Osteoblast (primary cell): ENCODE data around the gene TMEM255B. TPM values are rescaled to one million over a fixed set of nuclear protein-coding genes. Genes with fewer than 3 reads are reported as not detected.

Experiments used
- DNase-seq: peaks from one replicate; pipeline ENCODE4 v3.0.0; 2011; ENCODE audit warnings: low spot score, mixed read lengths; ENCODE audit not compliant: insufficient read length; ENCODE audit errors: missing footprints
- H2AFZ ChIP-seq: 2 replicates; pipeline ENCODE4 v1.6.0; 2011; ENCODE audit warnings: mild to moderate bottlenecking, low read length
- H3K27ac ChIP-seq: 2 replicates; pipeline ENCODE4 v1.5.1; 2011; ENCODE audit warnings: mild to moderate bottlenecking, low read depth, low read length, moderate library complexity
- H3K27me3 ChIP-seq: 2 replicates; pipeline ENCODE4 v1.6.0; 2012; ENCODE audit warnings: mild to moderate bottlenecking, control low read depth, inconsistent platforms, low read length, moderate library complexity; ENCODE audit not compliant: insufficient read depth
- H3K36me3 ChIP-seq: 2 replicates; pipeline ENCODE4 v1.5.1; 2011; ENCODE audit warnings: mild to moderate bottlenecking, low read length, control low read depth, moderate library complexity; ENCODE audit not compliant: insufficient read depth
- H3K4me1 ChIP-seq: 2 replicates; pipeline ENCODE4 v1.5.1; 2011; ENCODE audit warnings: mild to moderate bottlenecking, low read length, control low read depth, moderate library complexity; ENCODE audit not compliant: insufficient read depth
- H3K4me2 ChIP-seq: 2 replicates; pipeline ENCODE4 v1.6.0; 2011; ENCODE audit warnings: mild to moderate bottlenecking, low read length; ENCODE audit not compliant: insufficient read depth
- H3K4me3 ChIP-seq: fragments of 200-600 bp; sonication (generic); 3 replicates; pipeline ENCODE4 v1.5.1; 2012; ENCODE audit warnings: mild to moderate bottlenecking, low read length, inconsistent platforms; ENCODE audit not compliant: insufficient read depth
- H3K79me2 ChIP-seq: 2 replicates; pipeline ENCODE4 v1.6.0; 2012; ENCODE audit warnings: mild to moderate bottlenecking, low read length, control low read depth, inconsistent platforms; ENCODE audit not compliant: insufficient read depth
- H3K9me3 ChIP-seq: 2 replicates; pipeline ENCODE4 v1.5.1; 2011; ENCODE audit warnings: low read depth, low read length, control low read depth
- H4K20me1 ChIP-seq: 2 replicates; pipeline ENCODE4 v1.6.0; 2012; ENCODE audit warnings: mild to moderate bottlenecking, low read length, control low read depth; ENCODE audit not compliant: insufficient read depth
- CTCF ChIP-seq: IDR thresholded peaks from 2 replicates; pipeline ENCODE4 v1.5.1; 2011; ENCODE audit warnings: mild to moderate bottlenecking, low read depth, low read length, moderate library complexity; ENCODE audit errors: extremely low read depth
- total RNA-seq: library from RNA; depleted of rRNA; stranded (reverse); fragments of >200 nt; gene quantifications from 2 replicates; pipeline ENCODE4 v1.2.3, GENCODE V29; 2012

Gene TMEM255B
- total RNA-seq, 1 donor = 1.8 TPM

- Histone ChIP-seq H3K4me3 (no peak overlapping the region), H3K9me3 (no peaks in the 10 kb centered on the region)
These were observed 10.1 kb upstream of the TMEM255B start for GRCh38 chr13:113748862-113749451.

GRCh38 chr13:113749507-113749906, 9.5 kb upstream of the TMEM255B start:
- no peak for TF ChIP-seq CTCF
- no peak overlapping the region for H3K27ac ChIP-seq
- no peak overlapping the region for H3K4me3 ChIP-seq
- H3K27me3 ChIP-seq = peaks cover 4% of the 10 kb centered on the region
- H3K4me2 ChIP-seq = no peak overlapping the region
- no peaks in the 10 kb centered on the region for H3K36me3 ChIP-seq
- no peaks in the 10 kb centered on the region for H3K79me2 ChIP-seq
- no peak overlapping the region for H2AFZ ChIP-seq
- H3K4me1 ChIP-seq = no peaks in the 10 kb centered on the region
- peak; percentile 44 for DNase-seq
- no peaks in the 10 kb centered on the region for H4K20me1 ChIP-seq
- no peaks in the 10 kb centered on the region for H3K9me3 ChIP-seq

More at GRCh38 chr13:113748862-113749451, 10.1 kb upstream of the TMEM255B start:
- Histone ChIP-seq H3K4me2 (no peak overlapping the region), H3K79me2 (no peaks in the 10 kb centered on the region), H2AFZ (no peak overlapping the region), H4K20me1 (no peaks in the 10 kb centered on the region), H3K4me1 (no peaks in the 10 kb centered on the region), H3K36me3 (no peaks in the 10 kb centered on the region), H3K27ac (no peak overlapping the region), H3K27me3 (peaks cover 4% of the 10 kb centered on the region)
- TF ChIP-seq CTCF = no peak
- no peak for DNase-seq

- Histone ChIP-seq H3K9me3 (no peaks in the 10 kb centered on the region), H3K4me1 (no peaks in the 10 kb centered on the region), H3K4me2 (no peak overlapping the region), H3K27ac (no peak overlapping the region), H3K36me3 (no peaks in the 10 kb centered on the region), H3K27me3 (peaks cover 4% of the 10 kb centered on the region), H3K4me3 (no peak overlapping the region), H3K79me2 (no peaks in the 10 kb centered on the region), H2AFZ (no peak overlapping the region), H4K20me1 (no peaks in the 10 kb centered on the region)
- DNase-seq = peak; percentile 52
- TF ChIP-seq CTCF = no peak
These were observed 9.1 kb upstream of the TMEM255B start for GRCh38 chr13:113749967-113750366.

- no peaks in the 10 kb centered on the region for H3K79me2 ChIP-seq
- H3K27me3 ChIP-seq = peaks cover 4% of the 10 kb centered on the region
- no peak for TF ChIP-seq CTCF
- H2AFZ ChIP-seq = no peak overlapping the region
- no peak overlapping the region for H3K4me3 ChIP-seq
- no peak overlapping the region for H3K27ac ChIP-seq
- H3K4me1 ChIP-seq = no peaks in the 10 kb centered on the region
- H3K4me2 ChIP-seq = no peak overlapping the region
- H3K9me3 ChIP-seq = no peaks in the 10 kb centered on the region
- H3K36me3 ChIP-seq = no peaks in the 10 kb centered on the region
- peak; percentile 63 for DNase-seq
- H4K20me1 ChIP-seq = no peaks in the 10 kb centered on the region
These were observed 8.2 kb upstream of the TMEM255B start for GRCh38 chr13:113750554-113751399.
